Progenitor cell of endocrine pancreas (in vitro differentiated cells): ENCODE results near the gene MAPK8. TPM values are rescaled to one million over a fixed set of nuclear protein-coding genes. Genes with fewer than 3 reads are reported as not detected.
A peak's percentile ranks its signal among the peaks of the same experiment; 100 is the strongest.

Experiments
- DNase-seq: peaks from one replicate; pipeline ENCODE4 v3.0.0; 2021; ENCODE audit warnings: low spot score; ENCODE audit not compliant: unreplicated experiment
- H3K27ac Mint-ChIP-seq: 2 replicates; pipeline ENCODE4 v1.8.0; 2021; ENCODE audit warnings: mild to moderate bottlenecking, moderate library complexity, mixed read lengths
- H3K27me3 Mint-ChIP-seq: 2 replicates; pipeline ENCODE4 v1.8.0; 2021; ENCODE audit warnings: mixed read lengths
- H3K36me3 Mint-ChIP-seq: 2 replicates; pipeline ENCODE4 v1.8.0; 2022; ENCODE audit warnings: mixed read lengths; ENCODE audit not compliant: insufficient read depth
- H3K4me1 Mint-ChIP-seq: 2 replicates; pipeline ENCODE4 v1.8.0; 2021; ENCODE audit warnings: low read depth, mixed read lengths
- H3K4me3 Mint-ChIP-seq: 2 replicates; pipeline ENCODE4 v1.8.0; 2021; ENCODE audit warnings: low read depth, mild to moderate bottlenecking, moderate library complexity, mixed read lengths
- H3K9me3 Mint-ChIP-seq: 2 replicates; pipeline ENCODE4 v1.8.0; 2021; ENCODE audit warnings: low read depth, mixed read lengths
- CTCF ChIP-seq: fragments of 200-600 bp; sonication (generic); IDR thresholded peaks from one replicate; pipeline ENCODE4 v1.5.0; 2021; ENCODE audit warnings: antibody characterized with exemption, mild to moderate bottlenecking; ENCODE audit not compliant: unreplicated experiment
- long read RNA-seq: library from polyadenylated mRNA; unstranded; transcript quantifications from one replicate; pipeline ENCODE4 v2.0.0, GENCODE V29; 2020
- total RNA-seq: library from RNA; stranded (reverse); gene quantifications from 2 replicates; pipeline ENCODE4 v1.2.1, GENCODE V29; 2021

The MAPK8 gene
- total RNA-seq = 69.7 and 73.4 TPM in 2 replicates
- long read RNA-seq, full-length matches to known transcripts = 1 of 10 reads
- long read RNA-seq, partial matches to known transcripts = 3 of 10 reads
- long read RNA-seq, other reads (novel, unspliced or antisense) = 6 of 10 reads

- Mint-ChIP-seq H3K27ac (peak within 1 kb of the TSS; percentile 71), H3K4me3 (peak within 1 kb of the TSS; percentile 81), H3K4me1 (peaks cover 12% of the 10 kb centered on the region), H3K9me3 (no peaks in the 10 kb centered on the region), H3K36me3 (no peaks in the 10 kb centered on the region), H3K27me3 (peaks cover 35% of the 10 kb centered on the region)
- DNase-seq = peak; percentile 95
- TF ChIP-seq CTCF = no peak
These were observed at the start of gene MAPK8 for GRCh38 chr10:48306265-48306869. TSS of gene MAPK8 (plus strand) at chr10:48306677. CDS start at chr10:48401661, 94,984 bp downstream.

- no peaks in the 10 kb centered on the region for H3K36me3 Mint-ChIP-seq
- peaks cover 3% of the 10 kb centered on the region for H3K27me3 Mint-ChIP-seq
- no peak for DNase-seq
- peaks cover 9% of the 10 kb centered on the region for H3K4me1 Mint-ChIP-seq
- no peaks in the 10 kb centered on the region for H3K9me3 Mint-ChIP-seq
- TF ChIP-seq CTCF = no peak
- H3K4me3 Mint-ChIP-seq = no peak overlapping the region
- H3K27ac Mint-ChIP-seq = no peak overlapping the region
These were observed 49.0 kb upstream of the MAPK8 start for GRCh38 chr10:48257407-48257961.

- Mint-ChIP-seq H3K4me3 (no peak overlapping the region), H3K27me3 (peaks cover 3% of the 10 kb centered on the region), H3K36me3 (no peaks in the 10 kb centered on the region), H3K4me1 (peaks cover 4% of the 10 kb centered on the region), H3K27ac (no peak overlapping the region), H3K9me3 (no peaks in the 10 kb centered on the region)
- no peak for DNase-seq
- no peak for TF ChIP-seq CTCF
These were observed 48.4 kb upstream of the MAPK8 start for GRCh38 chr10:48258105-48258504.

- TF ChIP-seq CTCF = no peak
- H3K36me3 Mint-ChIP-seq = no peaks in the 10 kb centered on the region
- DNase-seq = no peak
- peaks cover 13% of the 10 kb centered on the region for H3K27me3 Mint-ChIP-seq
- no peaks in the 10 kb centered on the region for H3K4me1 Mint-ChIP-seq
- H3K9me3 Mint-ChIP-seq = peaks cover 3% of the 10 kb centered on the region
- no peak overlapping the region for H3K27ac Mint-ChIP-seq
- no peak overlapping the region for H3K4me3 Mint-ChIP-seq
These were observed 39.9 kb upstream of the MAPK8 start for GRCh38 chr10:48266528-48266927.

GRCh38 chr10:48271047-48271730, 35.3 kb upstream of the MAPK8 start:
- Mint-ChIP-seq H3K9me3 (no peaks in the 10 kb centered on the region), H3K27me3 (peaks cover 15% of the 10 kb centered on the region)
- TF ChIP-seq CTCF = no peak

More at GRCh38 chr10:48271047-48271730, 35.3 kb upstream of the MAPK8 start:
- no peak overlapping the region for H3K4me3 Mint-ChIP-seq
- H3K36me3 Mint-ChIP-seq = no peaks in the 10 kb centered on the region
- DNase-seq = no peak
- H3K27ac Mint-ChIP-seq = no peak overlapping the region
- H3K4me1 Mint-ChIP-seq = peaks cover 9% of the 10 kb centered on the region
